Astrocyte (in vitro differentiated cells and primary cell): ENCODE data around the gene TENM4.

Experiments
- CTCF ChIP-seq: IDR thresholded peaks from 2 replicates; pipeline ENCODE4 v1.5.1; 2011; ENCODE audit warnings: low read depth, mild to moderate bottlenecking, inconsistent platforms, low read length, moderate library complexity; ENCODE audit not compliant: insufficient read depth
- EZH2 ChIP-seq: IDR thresholded peaks from 2 replicates; pipeline ENCODE4 v1.6.1; 2012; ENCODE audit warnings: mild to moderate bottlenecking, low read length, inconsistent platforms; ENCODE audit not compliant: insufficient read depth

GRCh38 chr11:79311461-79311860 lies 129.4 kb downstream of the TENM4 start:
- no peak for TF ChIP-seq CTCF
- TF ChIP-seq EZH2, result no peak
